ENCODE data around the gene COL26A1.
"Not testable (repeated sequence)": the region's sequence is repeated elsewhere in the genome, so short reads cannot be mapped to it uniquely, and the experiment has no call there.

Gene COL26A1

DNA sequence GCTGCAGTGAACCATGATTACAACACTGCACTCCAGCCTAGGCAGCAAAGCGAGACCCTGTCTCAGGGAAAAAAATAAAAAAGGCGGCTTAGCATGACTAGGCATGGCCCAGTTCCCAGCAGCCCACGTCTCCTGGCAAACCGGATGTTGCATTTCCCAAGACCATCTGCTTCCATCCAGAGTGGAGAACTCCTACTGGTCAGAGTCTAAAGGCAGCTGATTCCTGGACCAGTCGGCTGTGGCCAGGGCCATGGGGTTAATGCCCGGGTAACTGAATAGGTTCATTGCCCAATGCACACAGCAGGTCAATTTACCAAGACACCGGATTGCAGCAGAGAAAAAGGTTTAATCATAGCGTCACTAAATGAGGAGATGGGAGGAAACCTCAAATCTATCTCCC is 133.3 kb downstream of the COL26A1 start:
- DNase-seq (ENCODE audit: low spot score): no peak

DNA sequence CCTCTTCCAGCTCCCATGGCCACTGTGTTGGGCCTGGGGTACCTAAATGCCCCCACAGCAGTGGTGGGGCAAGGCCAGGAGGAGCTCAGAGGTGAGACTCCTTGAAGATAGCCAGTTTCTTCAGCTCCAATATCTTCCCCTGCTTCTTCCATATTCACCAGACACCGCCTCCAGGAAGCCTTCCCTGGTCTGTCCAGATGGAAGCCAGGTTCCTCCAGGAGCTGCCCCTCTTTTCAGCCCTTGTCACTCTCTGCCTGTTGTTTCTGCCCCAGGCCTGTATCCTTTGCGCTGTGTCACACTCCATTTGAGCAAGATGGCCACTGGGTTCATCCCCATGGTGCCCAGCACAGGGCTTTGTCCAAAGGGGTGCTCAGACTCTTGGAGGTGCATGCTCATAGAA is 138.7 kb downstream of the COL26A1 start:
- DNase-seq (ENCODE audit: low spot score): no peak

- no peak for DNase-seq (ENCODE audit: low spot score)
These were observed 139.9 kb downstream of the COL26A1 start for GRCh38 chr7:101502466-101503098.

DNA sequence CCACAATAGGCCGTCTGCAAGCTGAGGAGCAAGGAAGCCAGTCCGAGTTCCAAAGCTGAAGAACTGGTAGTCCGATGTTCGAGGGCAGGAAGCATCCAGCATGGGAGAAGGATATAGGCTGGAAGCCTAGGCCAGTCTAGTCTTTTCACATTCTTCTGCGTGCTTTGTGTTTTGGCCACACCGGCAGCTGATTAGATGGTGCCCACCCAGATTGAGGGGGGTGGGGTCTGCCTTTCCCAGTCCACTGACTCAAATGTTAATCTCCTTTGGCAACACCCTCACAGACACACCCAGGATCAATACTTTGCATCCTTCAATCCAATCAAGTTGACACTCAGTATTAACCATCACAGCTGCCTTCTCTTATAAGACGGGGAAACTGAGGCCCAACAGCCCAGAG is 142.8 kb downstream of the COL26A1 start:
- not testable (repeated sequence) for DNase-seq (ENCODE audit: low spot score)

DNA sequence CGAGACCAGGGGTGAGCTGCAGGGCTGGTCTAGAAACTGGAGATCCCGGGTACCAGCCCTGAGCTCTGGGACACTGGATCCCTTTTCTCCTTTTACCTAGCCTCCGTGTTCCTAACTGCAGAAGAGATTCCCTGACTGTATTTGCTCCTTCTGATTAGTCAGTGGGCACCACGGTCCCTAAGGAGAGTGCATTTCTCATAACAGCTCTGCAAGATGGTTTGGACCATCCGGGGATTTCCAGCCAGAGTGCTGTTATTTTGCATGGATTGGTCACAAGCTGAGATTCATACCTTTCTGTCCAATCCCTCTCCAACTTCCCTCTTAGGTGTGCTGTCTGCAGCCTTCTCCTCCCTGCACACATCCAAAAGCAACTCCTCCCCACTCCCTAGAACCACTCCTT is 143.9 kb downstream of the COL26A1 start:
- no peak for DNase-seq (ENCODE audit: low spot score)

DNA sequence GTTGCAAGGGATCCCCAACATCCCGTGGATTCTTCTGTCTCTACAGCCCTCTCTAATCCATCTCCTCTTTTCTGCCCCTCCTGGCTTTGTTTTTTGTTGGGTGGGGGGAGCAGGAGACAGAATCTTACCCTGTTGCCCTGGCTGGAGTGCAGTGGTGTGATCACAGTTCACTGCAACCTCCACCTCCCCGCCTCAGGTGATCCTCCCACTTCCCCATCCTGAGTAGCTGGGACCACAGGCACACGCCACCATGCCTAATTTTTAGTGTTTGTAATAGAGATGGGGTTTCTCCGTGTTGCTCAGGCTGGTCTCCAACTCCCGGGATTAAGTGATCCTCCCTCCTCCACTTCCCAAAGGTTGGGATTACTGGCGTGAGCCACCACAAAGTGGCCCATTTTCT is 144.7 kb downstream of the COL26A1 start:
- no peak for DNase-seq (ENCODE audit: low spot score)

- DNase-seq (ENCODE audit: low spot score): peak; percentile 72
These were observed 145.1 kb downstream of the COL26A1 start for GRCh38 chr7:101507791-101508252.

DNA sequence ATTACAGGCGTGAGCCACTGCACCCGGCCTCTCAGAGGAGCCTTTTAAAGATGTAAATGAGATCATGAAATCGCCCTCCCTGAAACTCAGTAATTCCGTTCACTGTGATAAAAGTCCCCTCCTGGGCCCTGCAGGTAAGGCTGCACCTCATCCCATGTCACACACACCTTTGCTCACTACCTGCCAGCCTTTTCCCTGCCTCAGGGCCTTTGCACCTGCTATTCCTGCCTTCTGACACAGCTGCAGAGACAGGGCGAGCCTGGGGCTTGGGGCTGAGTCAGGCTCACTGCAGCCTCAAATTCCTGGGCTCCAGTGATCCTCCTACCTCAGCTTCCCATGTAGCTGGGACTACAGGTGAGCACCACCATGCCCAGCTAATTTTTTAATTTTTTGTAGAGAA is 147.6 kb downstream of the COL26A1 start:
- DNase-seq (ENCODE audit: low spot score): no peak

- no peak for DNase-seq (ENCODE audit: low spot score)
These were observed 149.3 kb downstream of the COL26A1 start for GRCh38 chr7:101511965-101512364.

GRCh38 chr7:101516851-101517250 is 154.2 kb downstream of the COL26A1 start:
- no peak for DNase-seq (ENCODE audit: low spot score)

- no peak for DNase-seq (ENCODE audit: low spot score)
These were observed 154.6 kb downstream of the COL26A1 start for GRCh38 chr7:101517304-101517703.

- DNase-seq (ENCODE audit: low spot score): no peak
These were observed 155.7 kb downstream of the COL26A1 start for GRCh38 chr7:101518336-101518735.

DNA sequence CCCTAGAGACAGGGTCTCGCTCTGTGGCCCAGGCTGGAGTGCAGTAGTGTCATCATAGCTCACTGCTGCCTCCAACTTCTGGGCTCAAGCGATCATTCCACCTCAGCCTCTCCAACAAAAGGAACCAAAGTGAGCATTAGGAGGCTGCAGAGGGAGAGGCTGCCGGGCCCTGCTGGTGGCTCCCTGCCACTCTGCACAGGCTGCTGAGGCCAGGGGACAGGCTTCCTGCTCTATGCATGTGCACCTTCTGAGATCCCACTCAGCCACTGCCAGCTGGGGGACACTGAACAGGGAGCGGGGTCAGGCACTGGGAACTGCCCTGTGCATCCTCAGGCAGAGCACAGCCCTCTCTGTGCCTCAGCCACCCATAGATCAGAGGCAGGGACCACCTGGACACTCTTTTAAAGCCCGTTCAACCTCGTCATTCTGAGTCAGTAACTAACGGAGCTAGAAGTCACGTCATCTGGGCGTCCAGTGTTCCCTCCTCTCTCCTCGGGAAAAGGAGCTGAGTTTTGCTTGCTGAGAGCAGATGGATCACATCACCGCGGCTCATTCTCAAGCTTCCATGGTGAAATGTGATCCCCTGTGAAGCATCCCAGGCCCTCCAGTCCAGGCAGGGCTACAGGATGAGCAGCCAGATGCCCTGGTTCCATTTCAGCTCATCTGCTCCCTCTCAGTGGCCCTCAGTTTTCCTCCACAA is 156.8 kb downstream of the COL26A1 start:
- DNase-seq (ENCODE audit: low spot score): no peak

- DNase-seq (ENCODE audit: low spot score): no peak
These were observed 158.8 kb downstream of the COL26A1 start for GRCh38 chr7:101521430-101521925.

DNA sequence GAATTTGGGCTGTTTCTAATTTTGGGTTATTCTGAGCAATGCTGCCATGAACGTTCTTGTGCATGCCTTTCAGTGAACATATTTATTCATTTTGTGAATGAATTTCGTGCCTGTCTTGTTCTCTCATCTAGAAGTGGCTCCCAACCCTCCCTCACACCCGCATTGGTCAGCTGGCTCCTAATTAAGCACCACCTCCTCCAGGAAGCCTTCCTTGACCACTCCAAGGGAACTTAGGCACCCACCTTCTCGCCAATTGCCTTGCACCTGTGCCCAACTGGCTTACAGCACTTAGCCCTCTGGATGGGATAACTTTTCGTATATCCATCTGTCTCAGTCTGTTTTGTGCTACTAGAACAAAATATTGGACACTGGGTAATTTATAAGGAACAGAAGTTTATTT is 159.3 kb downstream of the COL26A1 start:
- no peak for DNase-seq (ENCODE audit: low spot score)

DNA sequence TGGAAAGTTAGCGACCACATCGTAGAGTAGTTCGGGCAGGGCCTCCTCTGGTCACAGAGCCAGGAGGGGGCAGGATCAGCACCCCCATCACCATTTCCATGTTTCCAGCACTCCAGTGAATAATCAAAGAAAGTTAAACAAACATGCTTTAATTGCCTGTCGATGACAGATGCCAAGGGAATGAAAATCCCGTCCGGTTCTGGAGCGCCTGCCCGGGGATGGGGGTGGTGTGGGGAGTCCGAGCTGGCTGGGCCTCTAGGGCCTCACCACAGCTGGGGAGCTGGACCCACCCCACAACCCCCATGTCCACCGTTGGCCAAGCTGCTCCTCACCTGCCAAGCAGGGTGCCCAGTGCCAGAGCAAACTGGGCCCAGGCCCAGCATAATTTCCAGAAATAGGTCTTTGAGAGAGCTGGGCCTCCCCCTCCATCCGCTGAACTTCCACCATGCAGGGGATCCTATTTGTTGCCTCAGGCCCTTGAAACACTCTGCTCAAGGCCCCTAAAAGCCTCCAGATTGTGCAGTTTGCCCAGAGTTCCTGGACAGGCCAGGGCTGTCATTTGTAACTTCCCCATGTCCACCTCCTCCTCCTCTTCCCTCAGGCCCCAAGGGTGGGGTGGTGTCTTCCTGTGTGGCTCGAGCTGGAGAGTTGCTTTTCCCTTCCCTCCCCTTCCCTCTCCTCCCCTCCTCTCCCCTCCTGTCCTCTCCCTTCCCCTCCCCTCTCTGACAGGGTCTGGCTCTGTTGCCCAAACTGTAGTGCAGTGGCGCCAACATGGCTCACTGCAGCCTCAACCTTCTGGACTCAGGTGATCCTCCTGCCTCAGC is 165.4 kb downstream of the COL26A1 start:
- DNase-seq (ENCODE audit: low spot score): no peak

GRCh38 chr7:101529560-101529959 is 166.9 kb downstream of the COL26A1 start:
- DNase-seq (ENCODE audit: low spot score): no peak

DNA sequence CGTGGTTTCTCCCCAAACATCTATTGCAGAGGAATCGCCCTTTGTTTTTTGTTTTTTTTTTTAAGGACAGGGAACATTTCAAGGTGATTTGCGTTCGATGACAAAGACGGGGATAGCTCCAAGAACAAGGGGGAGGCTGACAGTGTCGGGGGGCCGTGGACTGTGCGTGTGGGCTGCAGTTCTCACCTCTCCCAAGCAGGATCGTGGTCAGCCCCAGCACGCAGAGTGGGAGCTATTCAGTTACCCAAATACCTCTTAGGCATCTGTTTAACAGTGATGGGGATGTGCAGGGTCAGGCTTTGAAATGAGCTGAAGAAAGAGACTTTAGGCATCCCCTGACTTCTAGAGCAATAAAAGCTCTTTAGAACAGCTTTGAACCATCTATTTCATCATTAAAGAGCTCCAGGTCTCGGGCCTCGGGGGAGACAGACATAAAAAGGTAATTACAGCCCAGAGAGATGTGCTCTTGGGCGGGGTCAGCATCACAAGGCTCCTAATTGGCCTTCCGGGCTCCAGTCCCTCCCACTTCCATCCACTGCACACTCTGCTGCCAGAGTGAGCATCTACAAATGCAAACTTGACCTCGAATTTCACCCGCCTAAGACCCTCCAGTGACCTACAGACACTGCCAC is 169.2 kb downstream of the COL26A1 start:
- DNase-seq (ENCODE audit: low spot score): no peak

DNA sequence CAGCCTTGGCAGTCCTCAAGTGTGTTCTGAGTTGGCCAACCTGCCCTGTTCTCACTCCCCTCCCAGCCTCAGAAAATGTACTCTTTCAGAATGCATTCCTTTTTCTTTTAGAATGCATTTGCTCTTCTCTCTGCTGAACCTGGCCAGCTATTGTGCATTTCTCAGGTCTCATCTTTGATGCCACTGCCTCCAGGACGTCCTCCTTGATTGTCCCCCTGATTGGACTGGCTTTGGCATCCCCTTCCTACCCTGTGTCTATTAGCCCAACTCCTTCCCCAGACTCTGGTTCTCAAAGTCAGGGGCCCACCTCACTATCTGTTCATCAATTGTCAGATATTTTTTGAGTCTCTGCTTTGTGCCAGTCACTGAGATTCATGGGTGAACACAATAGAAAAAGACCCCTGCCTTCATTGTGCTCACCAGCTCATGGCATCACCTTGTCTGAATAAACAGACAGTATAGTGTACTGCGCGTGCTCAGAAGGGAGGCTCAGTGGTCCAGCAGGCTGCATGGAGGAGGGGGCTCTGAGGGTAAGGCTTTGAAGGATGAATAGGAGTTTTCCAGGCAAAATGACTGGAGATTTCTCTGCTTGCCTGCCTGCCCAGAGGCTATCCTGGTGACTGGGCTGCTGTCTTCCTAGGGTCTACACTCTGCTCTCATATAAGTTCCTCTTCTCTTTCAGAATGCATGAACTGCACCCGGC is 169.9 kb downstream of the COL26A1 start:
- no peak for DNase-seq (ENCODE audit: low spot score)

DNA sequence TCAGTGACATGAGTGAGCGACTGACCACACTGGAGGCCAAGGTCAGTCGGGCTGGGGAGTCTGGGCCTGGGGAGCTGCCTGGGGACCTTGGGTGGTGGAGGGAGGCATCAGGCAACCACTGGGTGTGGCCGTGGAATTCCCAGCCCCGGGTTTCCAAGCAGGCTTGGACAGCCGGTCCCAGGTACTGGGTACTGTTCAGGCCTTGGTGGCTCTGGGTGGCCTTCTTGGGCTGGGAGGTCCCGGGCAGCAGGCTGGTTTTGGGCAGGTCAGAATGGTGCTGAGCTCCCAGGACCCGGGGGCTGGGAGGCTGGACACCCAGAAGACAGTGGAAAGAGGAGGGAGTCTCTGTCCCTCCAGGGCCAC is 170.4 kb downstream of the COL26A1 start:
- DNase-seq (ENCODE audit: low spot score): no peak

- no peak for DNase-seq (ENCODE audit: low spot score)
These were observed 171.5 kb downstream of the COL26A1 start for GRCh38 chr7:101534015-101534803.
